NCI-H226 (cell line): ENCODE results near the gene MIER1.
"Not testable (repeated sequence)": the region's sequence is repeated elsewhere in the genome, so short reads cannot be mapped to it uniquely, and the experiment has no call there.

ENCODE experiments used
- DNase-seq: peaks from one replicate; pipeline ENCODE4 v3.0.0-alpha.2; 2015

Gene MIER1

DNA sequence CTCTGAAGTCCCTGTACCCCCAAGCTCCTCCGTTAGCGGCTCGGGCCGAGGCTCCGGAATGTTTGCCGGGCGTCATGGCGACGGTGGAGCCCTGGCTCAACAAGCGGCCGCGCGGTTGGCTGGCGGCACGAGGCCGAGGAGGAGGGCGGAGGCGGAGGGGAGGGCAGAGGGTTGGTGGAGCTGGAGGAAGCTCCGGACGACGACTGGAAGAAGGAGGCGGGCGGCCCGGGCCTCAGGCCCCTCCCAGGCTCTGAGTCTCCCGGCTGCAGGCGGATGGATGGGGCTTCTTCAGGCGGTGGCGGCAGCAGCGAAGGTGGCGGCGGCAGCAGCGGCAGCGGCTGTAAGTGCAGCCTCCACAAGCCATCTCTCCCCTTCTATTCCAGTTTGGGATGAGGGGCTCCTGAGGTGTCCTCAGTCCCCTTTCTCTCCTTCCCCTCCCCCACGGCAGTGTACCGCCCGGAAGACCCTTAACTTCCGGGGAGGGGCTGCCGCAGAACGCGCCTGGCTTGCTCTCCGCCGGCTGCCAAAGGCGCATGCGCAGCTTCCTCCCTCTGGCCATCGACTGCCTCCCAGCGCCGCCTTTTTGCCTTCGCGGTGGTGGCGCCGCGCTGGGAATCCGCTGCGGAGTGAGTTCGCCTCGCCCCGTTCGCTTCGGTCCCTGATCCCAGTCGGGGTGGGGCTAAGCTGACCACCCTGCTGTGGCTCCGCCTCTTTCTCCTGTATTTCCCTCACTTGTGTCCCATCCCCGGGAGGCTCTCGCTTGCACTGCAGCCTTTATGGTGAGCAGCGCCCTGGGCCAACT lies at the start of gene MIER1, which contains the start of gene DNAI4:
Gene MIER1 (plus strand): TSS at position 235 of the 802 bp plus-strand sequence. CDS start 39 bp downstream, at position 274.
Gene DNAI4 (minus strand): TSS at position 101 of the 802 bp plus-strand sequence. CDS start 25 bp downstream, at position 76.
- DNase-seq, result peak; percentile 99

DNA sequence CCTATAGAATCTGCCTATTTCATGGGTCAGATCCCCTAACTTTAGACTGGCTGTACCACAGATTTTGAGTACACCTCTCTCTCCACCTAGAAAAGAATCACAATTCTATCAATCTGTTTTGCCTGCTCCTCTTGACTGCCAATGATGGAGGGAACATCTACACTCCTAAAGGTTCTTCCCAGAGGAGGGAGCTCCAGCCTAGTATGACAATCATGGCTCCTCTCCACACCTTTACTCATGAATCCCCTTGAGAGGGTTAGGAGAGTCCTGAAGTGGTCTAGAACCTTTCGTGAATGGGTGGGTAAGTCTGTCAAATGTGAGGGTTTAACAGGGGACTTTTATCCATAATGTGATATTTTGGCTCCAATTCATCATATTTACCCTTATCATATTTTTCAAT lies 48.1 kb upstream of the MIER1 start:
- no peak for DNase-seq

DNA sequence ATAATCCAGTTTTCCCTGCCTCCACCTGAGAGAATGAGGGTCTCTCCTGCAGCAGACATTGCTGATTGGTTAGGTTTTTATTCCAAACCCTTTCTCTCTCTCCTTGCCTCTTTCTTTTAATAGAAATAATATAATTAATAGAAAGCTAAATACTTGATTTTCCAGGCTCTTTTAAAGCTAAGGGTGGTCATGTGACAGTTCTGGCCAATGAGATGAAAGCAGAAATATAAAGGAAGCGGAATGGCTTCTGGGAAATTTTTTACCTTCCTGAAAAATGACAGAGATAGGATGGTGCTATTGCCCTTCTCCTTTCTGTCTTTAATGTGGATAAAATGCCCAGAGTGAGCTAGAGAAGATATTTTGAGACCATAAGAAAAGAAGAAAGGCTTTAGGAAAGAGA lies 35.8 kb upstream of the MIER1 start:
- DNase-seq, result no peak

DNA sequence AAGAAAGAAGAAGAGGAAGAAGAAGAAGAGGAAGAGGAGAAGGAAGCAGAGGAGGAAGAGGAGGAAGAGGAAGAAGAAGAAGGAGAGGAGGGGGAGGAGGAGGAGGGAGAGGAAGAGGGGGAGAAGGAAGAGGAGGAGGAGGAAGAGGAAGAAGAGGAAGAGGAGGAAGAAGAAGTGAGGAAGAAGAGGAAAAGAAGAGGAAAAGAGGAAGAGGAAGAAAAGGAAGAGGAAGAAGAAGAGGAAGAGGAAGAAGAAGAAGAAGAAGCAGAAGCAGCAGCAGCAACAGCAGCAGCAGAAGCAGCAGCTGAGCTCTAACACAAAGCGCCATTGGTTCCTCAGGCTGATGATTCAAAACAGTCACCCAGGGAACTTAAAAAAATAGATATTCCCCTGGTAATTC lies 34.2 kb upstream of the MIER1 start:
- no peak for DNase-seq

DNA sequence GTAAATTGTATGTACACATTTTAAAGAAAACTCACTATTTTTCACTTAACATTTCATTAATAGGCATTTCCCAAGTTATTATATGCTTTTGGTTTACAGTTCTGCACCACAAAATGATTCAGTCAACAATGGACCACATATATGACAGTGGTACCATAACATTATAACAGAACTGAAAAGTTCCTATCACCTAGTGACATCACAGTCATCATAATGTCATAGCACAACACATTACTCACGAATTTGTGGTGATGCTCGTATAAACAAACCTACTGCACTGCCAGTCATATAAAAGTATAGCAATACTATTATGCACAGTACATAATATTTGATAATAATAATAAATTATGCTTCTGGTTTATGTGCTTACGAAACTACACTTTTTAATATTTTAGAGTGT lies 31.1 kb upstream of the MIER1 start:
- DNase-seq, result no peak

DNA sequence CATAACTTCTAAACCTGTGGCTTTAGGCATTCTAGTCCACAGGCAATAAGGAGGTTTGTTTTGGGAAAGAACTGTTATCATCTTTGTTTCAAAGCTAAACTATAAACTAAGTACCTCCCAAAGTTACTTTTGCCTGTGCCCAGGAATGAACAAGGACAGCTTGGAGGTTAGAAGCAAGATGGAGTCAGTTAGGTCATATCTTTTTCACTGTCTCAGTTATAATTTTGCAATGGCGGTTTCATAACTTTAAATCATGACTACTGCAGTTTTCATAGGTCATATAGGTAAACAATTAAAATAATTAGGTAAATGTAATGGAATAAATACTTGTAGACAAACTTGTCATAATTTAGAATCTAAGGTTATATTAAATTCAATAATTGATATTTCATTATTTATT lies 9.6 kb upstream of the MIER1 start:
- not testable (repeated sequence) for DNase-seq

DNA sequence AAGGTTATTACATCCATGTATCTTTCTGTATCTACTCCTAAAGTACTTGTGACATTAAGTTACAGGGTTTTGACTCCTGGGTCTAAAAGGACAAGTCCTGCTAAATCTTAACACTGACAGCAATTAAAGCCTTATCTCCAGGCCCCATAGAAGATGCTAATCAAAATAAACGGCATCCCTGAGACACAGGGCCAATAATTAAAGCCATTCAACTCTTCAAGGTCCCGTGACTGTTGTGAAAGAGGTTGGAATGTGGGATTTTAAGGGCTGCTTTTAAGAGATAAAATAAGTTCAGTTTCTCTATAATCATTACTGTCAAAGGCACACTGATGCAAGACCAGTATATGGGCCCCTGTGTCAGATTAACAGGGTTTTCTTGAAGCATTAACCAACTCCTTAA lies 8.5 kb upstream of the MIER1 start:
- no peak for DNase-seq

DNA sequence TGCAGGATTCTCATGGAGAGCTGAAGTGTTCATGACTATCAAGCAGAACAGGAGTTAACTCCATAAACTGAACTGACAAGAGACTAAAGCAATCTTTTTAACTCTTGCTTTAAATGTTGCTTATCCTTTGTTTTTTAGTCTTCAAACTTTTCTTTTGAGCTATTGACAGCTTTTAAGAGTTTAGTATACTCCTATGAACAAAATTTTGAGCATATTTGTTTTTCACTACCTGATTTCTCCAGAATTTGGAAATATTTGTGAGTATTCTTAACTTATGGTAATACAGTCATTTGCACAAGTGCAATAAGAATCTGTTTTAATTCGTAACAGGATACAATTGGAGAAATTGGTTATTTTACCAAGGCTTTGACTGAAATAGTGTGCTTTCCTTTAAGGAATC lies 7.3 kb upstream of the MIER1 start:
- DNase-seq, result no peak

DNA sequence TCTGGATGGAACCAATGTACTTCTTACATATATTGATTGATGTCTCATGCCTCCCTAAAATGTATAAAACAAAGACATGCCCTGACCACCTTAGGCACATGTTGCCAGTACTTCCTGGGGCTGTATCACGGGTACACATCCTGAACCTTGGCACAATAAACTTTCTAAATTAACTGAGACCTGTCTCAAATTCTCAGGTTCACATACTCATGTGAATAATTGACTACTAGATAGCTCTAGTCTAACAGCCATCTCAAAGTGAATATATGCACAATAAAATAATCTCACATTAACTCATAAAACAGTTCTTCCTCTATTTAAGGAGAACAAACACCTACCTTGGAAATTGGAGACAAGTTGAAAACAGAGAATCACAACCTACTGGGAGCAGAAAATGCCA lies 5.7 kb upstream of the MIER1 start:
- DNase-seq, result no peak

DNA sequence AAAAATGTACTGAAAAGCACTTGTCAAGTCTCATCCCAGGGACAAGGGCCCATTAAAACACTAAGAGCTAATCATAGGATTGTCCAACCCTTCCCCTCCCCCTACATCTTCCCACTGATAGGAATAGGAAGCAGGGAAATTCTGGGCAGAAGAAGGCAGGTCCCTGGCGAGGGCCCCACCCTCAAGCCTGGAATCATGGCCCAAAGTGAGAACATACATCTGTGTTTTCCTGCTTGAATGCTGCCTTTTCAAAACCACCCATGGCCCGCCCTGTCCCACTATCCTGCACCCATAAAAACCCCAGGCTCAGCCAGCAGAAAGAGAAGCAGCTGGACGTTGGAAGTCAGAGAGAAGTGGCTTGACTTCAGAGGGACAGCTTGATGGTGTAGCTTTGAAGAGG lies 5.0 kb upstream of the MIER1 start:
- DNase-seq, result no peak

DNA sequence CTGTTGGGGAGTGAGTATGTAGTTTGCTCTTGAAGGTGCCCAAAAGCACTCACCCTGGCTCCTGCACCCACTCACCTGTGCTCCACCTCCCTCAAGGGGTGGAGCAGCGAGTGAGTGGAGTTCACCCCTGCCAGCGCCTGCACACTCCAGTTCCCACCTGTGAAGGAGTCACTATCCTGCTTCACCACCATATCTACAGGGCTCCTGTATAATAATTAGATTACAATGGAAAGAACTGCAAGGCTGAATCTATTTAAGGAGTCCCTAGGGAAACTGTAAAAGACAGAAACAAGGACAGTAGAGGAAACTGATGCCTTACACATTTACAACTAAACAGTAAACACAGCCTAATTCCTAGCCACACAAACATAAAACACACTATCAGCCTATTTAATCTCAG lies 4.2 kb upstream of the MIER1 start:
- no peak for DNase-seq

DNA sequence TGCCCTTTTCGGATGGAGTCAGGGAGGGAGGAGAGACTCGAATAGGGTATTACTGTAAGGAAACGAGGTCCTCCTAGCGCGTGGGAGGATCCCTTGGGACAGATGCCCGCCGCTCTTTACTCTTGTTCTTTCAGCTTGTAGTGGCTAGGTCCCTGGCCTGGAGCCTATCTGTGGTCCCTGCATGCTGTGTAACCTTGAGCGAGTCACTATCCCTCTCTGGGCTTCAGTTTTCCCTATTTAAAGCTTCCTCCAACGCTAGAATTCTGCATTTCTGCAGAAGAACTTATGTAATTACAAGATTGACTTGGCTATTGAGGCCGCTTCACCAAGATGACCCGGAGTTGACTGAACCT lies 744 bp downstream of the MIER1 start:
- DNase-seq, result no peak

DNA sequence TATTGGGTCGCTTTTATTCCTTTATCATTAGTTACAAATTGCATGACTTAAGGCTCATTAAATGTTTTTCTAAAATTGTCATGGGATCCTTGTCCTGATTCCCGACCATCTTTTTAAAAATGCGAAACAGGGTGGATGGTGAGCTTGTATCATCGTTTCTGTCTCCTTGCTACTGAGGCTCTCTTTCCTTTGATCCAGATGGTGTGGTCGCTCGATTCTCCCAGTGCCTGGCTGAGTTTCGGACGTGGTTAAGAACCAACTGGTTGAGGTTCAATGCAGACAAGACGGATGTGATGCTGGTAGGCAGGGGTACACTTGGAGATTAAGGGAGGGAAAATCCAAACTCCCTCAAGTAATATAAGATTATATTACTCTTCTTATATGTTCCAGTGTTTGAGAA lies 1.2 kb downstream of the MIER1 start:
- DNase-seq, result no peak

DNA sequence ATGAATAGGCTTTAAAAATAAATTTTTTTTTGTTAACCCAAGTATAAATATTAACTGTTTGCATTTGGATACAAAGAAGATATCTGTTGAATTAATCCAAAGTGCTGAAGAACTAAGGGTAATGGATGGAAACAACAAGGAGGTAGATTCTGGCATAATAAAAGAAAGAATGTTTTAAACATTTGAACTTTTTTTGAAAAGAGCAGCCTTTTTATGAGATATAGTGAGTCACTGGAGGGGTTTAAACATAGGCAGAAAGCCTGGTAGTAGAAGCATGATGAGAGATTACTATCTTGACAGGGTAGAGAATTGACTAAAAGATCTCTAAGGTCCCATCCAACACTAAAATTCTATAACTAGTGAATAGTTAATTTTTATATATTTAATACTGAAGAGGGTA lies 2.7 kb downstream of the MIER1 start:
- DNase-seq, result no peak

DNA sequence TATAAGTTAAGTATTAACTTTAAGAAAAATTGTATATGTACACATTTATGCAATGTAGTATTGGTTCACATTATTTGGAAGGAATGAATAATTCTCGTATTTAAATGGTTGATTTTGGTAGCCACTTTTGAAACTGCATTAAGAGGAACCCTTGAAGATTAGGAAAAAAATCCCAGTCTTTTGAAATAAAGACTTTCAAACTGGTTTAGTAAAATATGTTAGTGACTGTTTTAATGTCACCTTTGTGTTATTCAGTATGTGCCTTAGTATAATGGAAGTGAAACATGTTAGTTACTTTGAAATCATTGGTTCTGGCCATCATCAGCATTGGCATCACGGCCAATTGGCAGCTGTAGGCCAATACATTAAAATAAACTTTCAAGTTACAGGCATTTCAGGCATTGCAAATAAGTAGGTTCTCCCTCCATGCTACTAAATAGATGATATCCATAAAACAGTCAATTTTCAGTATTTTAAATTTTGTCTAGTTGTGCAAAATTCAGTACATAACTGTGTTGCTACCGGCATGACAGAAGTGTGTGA lies 4.4 kb downstream of the MIER1 start:
- DNase-seq, result no peak

DNA sequence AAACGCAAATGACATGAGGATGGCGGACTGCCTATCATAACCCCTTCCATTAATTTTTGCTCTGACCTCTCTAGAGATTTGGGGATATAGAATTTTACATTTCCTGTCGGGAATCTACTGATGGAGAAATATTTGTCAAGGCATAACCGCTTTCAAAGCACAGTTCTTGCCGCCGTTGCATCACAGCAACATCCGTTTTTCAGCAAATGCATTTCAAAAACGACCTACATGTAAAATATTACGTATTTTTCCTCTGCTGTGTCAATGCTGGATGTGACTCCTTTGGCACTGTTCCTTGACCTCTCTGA lies 4.9 kb downstream of the MIER1 start:
- DNase-seq, result no peak

DNA sequence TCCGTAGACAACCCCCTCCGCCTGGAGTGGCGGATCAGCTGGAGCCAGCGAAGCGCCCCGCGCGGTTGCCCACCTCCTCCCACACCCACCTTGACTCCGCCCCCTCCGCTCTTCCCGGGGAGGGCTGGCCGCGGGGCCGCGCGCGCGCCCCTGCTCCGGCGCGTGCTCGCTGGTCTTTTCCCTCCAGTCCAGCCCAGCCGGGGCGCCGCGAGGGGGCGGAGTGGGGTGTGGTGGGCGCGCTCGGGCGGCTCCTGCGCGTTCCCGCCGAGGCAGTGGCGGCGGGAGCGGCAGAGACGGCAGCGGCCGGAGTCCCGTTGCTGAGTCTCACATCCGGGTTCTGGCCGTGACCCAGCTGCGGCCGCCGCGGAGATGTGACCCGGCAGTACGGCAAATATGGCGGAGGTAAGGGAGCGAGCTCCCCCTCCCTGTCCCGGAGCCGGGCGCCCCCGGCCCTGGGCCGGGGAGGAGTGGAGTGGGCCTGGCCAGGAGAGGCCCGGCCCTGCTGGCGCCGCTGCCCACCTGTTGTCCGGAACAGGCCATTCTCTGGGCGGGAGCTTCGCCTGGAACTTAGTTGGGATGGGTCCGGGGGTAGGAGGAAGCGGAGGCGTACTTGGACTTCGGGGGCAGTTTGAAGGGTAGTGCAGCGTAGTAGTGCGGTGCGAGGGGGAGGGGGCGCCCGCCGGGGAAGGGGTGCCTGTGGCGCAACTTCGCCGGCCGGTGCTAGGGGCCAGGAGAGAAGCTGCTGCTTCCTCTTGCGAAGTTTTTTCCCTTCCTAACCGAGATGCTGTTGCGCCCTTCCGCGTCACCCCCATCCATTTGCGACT lies 5.4 kb downstream of the MIER1 start:
- peak; percentile 95 for DNase-seq

DNA sequence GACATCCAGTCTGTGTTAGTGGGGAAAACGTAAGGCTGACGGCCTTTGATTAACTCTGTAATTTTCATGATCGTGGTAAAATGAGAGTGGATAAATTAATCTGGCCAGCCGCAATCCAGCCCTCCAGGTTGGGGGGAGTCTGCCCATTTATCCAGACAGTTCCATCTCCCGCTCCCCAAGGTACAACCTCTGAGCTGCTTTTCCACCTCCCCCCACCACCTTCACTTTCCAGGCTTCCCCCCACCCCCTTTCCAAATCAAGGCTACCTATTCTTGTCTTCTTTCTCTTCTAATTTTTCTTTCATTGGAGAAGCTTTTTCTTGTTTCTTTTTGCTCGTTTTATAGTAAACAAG lies 6.0 kb downstream of the MIER1 start:
- DNase-seq, result no peak

DNA sequence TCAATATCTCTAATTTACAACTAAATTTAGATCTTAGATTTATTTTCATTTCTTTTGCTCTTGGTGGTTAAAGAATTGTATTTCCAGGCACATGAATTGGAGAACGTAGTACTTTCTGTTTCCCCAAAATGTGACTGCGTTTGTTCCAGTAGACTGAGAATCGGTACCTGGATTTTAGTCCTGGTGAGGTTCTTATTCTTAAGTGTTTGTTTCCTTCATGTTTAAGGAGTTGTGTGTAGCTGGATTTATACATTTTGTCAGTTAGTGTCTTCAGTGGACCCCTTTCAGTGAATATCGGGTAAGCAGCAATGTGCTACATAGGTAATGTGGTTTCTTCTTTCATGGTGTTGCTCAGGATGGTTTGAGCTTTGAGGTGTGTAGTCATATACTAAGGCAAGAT lies 6.8 kb downstream of the MIER1 start:
- DNase-seq, result no peak

DNA sequence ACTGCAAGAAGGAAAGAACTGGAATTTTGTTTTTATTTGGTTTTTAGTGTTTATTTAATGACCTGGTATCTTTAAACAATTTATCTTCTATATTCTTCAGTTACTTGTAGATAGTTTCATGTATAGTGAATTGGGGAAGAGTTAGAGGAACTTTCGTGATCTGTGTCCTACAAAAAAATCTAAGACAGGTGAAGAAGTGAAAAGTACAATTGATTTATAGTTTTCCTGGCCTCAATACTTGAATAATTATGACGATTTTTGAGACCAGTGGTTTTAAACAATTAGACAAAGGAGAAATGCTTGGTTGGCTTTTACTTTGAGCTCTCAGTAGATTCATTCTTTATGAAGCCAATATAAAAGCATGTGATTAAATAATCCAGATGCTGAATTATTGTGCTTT lies 7.5 kb downstream of the MIER1 start:
- no peak for DNase-seq

DNA sequence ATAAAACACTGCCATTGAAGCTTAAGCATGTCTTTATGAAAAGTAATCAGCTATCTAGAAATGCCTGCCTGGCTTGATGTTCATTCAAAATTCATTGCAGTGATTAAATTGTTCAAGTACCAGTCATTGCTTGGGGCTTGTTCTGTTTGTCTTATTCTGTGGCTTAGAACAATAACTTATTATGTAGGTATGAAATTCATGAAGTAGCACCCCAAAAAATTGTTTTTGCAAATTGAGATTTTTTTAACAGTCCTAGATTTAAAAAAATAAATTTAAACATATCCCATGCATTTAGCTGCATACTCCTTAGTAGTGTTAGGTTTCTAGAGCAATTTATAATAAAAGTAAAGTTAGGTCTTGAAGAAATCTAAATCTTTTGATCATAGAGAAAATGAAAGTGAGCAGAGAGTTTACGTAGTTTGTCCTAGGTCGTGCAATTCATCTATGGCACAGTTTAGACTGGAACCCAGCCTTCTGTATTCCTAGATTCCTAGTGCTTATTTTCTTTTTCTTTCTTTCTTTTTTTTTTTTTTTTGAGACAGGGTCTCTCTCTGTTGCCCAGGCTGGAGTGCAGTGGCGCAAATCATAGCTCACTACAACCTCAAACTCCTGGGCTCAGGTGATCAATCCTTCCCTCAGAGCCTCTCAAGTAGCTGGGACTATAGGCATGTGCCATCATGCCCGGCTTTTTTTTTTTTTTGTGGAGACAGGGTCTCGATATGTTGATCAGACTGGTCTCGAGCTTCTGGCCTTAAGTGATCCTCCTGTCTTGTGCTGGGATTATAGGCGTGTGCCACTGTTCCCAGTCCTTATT lies 9.3 kb downstream of the MIER1 start:
- no peak for DNase-seq

DNA sequence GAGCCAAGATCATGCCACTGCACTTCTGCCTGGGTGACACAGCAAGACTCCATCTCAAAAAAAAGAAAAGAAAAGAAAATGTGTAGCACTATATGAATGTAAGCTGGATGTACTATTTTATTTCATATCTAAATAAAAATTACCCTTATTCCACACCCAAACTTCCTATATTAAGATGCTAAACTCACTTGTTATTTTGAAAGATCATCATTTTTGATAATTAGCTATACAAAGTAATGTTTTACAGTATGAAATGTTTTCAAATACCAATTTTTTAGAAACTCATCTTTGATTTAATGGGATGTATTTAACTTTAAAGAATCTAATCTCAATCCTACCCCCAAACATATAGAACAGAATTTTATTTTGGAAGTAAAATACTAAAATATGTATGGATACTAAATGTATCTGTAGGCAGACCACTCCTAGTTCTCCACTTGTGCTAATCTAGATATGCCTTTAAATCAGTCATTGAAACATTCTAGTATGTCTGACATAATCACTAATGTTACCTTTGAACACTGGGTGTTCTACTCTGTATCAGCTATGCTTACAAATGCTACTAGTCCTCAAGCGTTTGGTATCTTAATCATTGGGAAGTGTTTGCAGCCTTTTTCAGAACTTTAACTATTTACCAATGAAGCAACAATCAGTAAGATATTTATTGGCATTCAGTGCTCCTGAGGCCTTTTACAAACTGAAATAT lies 12.9 kb downstream of the MIER1 start:
- peak; percentile 12 for DNase-seq

DNA sequence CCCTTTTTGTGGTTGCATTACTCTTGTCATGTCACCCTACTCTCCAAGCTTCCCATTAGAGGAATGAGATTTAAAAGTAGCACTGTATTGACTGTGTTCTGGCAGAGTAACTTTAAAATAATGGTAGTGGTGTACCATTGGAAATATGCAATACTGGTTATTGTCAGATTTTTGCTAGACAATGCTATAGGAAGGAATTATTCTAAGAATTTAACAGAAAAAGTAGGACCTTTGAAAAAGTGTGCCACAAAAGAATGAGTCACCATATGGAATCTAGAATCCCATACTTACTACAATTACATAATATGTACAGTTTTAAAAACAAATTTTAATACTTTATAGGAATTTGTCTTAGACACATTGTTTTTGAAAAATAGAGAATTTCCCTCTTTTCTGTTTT lies 13.8 kb downstream of the MIER1 start:
- DNase-seq, result peak; percentile 34
